ENCODE results near the gene CHST8. TPM values are rescaled to one million over a fixed set of nuclear protein-coding genes. Genes with fewer than 3 reads are reported as not detected.

The CHST8 gene
- polyA plus RNA-seq, 3 donors: not detected

- no peaks in the 10 kb centered on the region for H3K27me3 ChIP-seq (ENCODE audit: control insufficient read depth in 2 of 2, insufficient read depth in 2 of 2, low read length in 2 of 2)
- Mint-ChIP-seq H3K4me3 (no peak overlapping the region), H3K27ac (no peak overlapping the region), H3K9me3 (peaks cover 16 to 26% (median 22%) of the 10 kb centered on the region in 7 donors), H3K36me3 (no peaks in the 10 kb centered on the region), H3K27me3 (ENCODE audit: low read depth in 3 of 3) (peaks cover 2 to 14% (median 8%) of the 10 kb centered on the region in 3 donors), H3K4me1 (no peaks in the 10 kb centered on the region)
- H3K79me2 ChIP-seq (ENCODE audit: insufficient read depth, low read length): no peaks in the 10 kb centered on the region
- no peaks in the 10 kb centered on the region for H3K36me3 ChIP-seq (replicated peaks in 1 of 2; ENCODE audit: control insufficient read depth in 1 of 2, insufficient read depth in 2 of 2, low read length in 2 of 2)
- no peak for TF ChIP-seq CTCF (IDR thresholded peaks at IDR 0.05)
- WGBS (ENCODE audit: insufficient coverage): 82% methylated on average over 2 of the region's 4 CpGs
- peaks cover 17 to 26% of the 10 kb centered on the region in 2 donors for H3K9me3 ChIP-seq (replicated peaks in 1 of 2; ENCODE audit: control insufficient read depth in 1 of 2, insufficient read depth in 1 of 2, low read length in 2 of 2)
- no peak overlapping the region for H3K9ac ChIP-seq (ENCODE audit: insufficient read depth, low read length, poor library complexity, severe bottlenecking)
- no peaks in the 10 kb centered on the region for H3K4me1 ChIP-seq (ENCODE audit: control insufficient read depth in 1 of 2, insufficient read depth in 2 of 2, low read length in 2 of 2)
- intact Hi-C loops (cut with micrococcal nuclease): no loop called here
- no peak overlapping the region for H2AFZ ChIP-seq (ENCODE audit: insufficient read depth, low read depth, low read length, poor library complexity, severe bottlenecking)
- no peak overlapping the region for H3K4me3 ChIP-seq (replicated peaks in 1 of 3; ENCODE audit: low read depth in 2 of 3, low read length in 3 of 3)
- no peak overlapping the region for H3K4me2 ChIP-seq (replicated peaks; ENCODE audit: extremely low read depth, low read length, poor library complexity, severe bottlenecking)
- no peaks in the 10 kb centered on the region for H4K20me1 ChIP-seq (ENCODE audit: insufficient read depth, low read length)
- no peak for DNase-seq
- H3K27ac ChIP-seq (ENCODE audit: low read depth in 1 of 2, low read length in 2 of 2): no peak overlapping the region
Measured at GRCh38 chr19:33606556-33606955, 15.2 kb upstream of the CHST8 start.

GRCh38 chr19:33609353-33609752 is 12.4 kb upstream of the CHST8 start:
- no peak overlapping the region for H3K27ac Mint-ChIP-seq
- no peaks in the 10 kb centered on the region for H3K27me3 ChIP-seq (ENCODE audit: control insufficient read depth in 2 of 2, insufficient read depth in 2 of 2, low read length in 2 of 2)
- H3K27ac ChIP-seq (ENCODE audit: low read depth in 1 of 2, low read length in 2 of 2): no peak overlapping the region
- WGBS (ENCODE audit: insufficient coverage): no CpG with 5 or more reads among the region's 1 CpG
- peaks cover 2 to 17% (median 7%) of the 10 kb centered on the region in 7 donors for H3K9me3 Mint-ChIP-seq
- H3K4me3 ChIP-seq (replicated peaks in 1 of 3; ENCODE audit: low read depth in 2 of 3, low read length in 3 of 3): no peak overlapping the region
- no peaks in the 10 kb centered on the region for H3K79me2 ChIP-seq (ENCODE audit: insufficient read depth, low read length)
- no peak overlapping the region for H2AFZ ChIP-seq (ENCODE audit: insufficient read depth, low read depth, low read length, poor library complexity, severe bottlenecking)
- H3K4me1 Mint-ChIP-seq: no peaks in the 10 kb centered on the region
- no peak for DNase-seq
- no peak overlapping the region for H3K9ac ChIP-seq (ENCODE audit: insufficient read depth, low read length, poor library complexity, severe bottlenecking)
- intact Hi-C loops (cut with micrococcal nuclease): no loop called here
- no peak overlapping the region for H3K4me3 Mint-ChIP-seq
- no peaks in the 10 kb centered on the region for H3K36me3 ChIP-seq (replicated peaks in 1 of 2; ENCODE audit: control insufficient read depth in 1 of 2, insufficient read depth in 2 of 2, low read length in 2 of 2)
- H3K4me1 ChIP-seq (ENCODE audit: control insufficient read depth in 1 of 2, insufficient read depth in 2 of 2, low read length in 2 of 2): no peaks in the 10 kb centered on the region
- TF ChIP-seq CTCF (IDR thresholded peaks at IDR 0.05): no peak
- H3K27me3 Mint-ChIP-seq (ENCODE audit: low read depth in 3 of 3): peaks cover 5 to 18% (median 6%) of the 10 kb centered on the region in 3 donors
- no peaks in the 10 kb centered on the region for H3K36me3 Mint-ChIP-seq
- H3K4me2 ChIP-seq (replicated peaks; ENCODE audit: extremely low read depth, low read length, poor library complexity, severe bottlenecking): no peak overlapping the region
- H4K20me1 ChIP-seq (ENCODE audit: insufficient read depth, low read length): no peaks in the 10 kb centered on the region
- peaks cover 0 to 12% of the 10 kb centered on the region in 2 donors for H3K9me3 ChIP-seq (replicated peaks in 1 of 2; ENCODE audit: control insufficient read depth in 1 of 2, insufficient read depth in 1 of 2, low read length in 2 of 2)

Measured in CD14-positive monocyte (primary cell).